HG03095 (cell line): Measurements from ENCODE around the gene TBC1D17.

Experiments
- ATAC-seq: cut with Tn5 transposase; IDR thresholded peaks from one replicate; pipeline ENCODE4 v1.9.1; 2021; ENCODE audit warnings: moderate library complexity; ENCODE audit not compliant: unreplicated experiment

Gene TBC1D17

DNA sequence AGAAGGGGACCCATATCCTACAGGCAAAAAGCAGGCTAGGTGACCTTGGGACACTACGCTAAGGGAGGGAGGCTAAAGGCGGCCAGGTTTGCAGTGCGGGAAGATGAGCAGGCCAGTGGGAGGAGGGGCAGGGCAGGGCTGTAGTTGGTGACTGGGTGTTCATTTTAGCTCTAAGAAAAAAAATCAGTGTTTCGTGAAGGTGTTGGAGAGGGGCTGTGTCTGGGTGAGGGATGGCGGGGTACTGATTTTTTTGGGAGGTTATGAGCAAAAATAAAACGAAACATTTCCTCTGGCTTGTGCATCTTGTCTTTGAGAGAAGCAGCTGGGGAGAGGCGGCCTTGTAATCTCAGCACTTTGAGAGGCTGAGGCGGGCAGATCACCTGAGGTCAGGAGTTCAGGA lies 56.1 kb downstream of the TBC1D17 start:
- ATAC-seq = no peak

DNA sequence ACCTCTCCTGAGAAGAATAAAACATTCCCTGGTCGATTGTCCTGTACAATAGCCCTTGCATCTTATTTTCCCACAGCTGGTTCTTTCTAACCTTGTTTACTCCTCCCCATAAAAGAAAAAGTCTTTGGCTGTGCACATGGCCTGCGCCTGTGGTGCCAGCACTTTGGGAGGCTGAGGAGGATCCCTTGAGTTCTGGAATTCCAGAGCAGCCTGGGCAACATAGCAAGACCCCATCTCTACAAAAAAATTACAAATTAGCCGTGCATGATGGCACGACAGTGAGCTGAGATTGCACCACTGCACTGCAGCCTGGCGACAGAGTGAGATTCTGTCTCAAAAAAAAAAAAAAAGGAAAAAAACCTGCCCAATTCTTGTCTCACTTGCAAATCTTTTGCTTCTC lies 59.0 kb downstream of the TBC1D17 start:
- no peak for ATAC-seq

DNA sequence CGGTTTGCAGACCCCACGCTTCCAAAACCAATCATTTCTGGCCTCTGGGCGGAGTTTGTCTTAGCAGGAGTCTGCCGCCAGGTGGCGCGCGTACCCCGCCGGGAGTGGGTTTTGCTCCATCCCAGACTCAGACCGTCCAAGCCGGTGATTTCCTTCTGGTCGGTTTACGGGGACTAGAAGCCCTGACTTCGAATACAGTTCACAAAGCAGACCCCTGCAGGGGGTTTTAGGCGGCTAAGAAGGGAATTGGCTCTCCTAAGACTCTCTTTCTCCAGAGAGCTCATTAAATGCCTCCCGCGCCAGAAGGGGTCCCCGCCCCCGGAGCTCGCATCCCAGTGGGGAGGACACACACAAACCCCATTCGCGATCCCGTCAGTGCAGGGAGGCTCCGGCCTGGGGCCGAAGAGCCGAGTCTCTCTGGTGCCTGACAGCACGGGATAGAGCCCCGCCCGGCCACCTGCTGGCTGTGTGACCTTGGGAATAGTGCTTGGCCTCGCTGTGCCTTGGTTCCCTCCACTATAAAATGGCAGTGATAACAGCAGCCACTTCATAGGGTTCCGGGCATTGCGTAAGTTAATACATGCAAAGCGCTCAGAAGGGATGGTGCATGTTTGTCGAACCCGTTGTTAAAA lies 60.4 kb downstream of the TBC1D17 start:
- ATAC-seq = no peak
